ENCODE results near the gene PSG6. TPM values are rescaled to one million over a fixed set of nuclear protein-coding genes. Genes with fewer than 3 reads are reported as not detected.
"Not testable (repeated sequence)": the region's sequence is repeated elsewhere in the genome, so short reads cannot be mapped to it uniquely, and the experiment has no call there.

The PSG6 gene
- total and polyA plus RNA-seq, 7 experiments from 2014 or later = not detected

- POLR2A ChIA-PET = no interaction called here
- Mint-ChIP-seq H3K9me3 (peaks cover 0 to 4% (median 0%) of the 10 kb centered on the region in 11 donors), H3K27me3 (peaks cover 0 to 41% (median 19%) of the 10 kb centered on the region in 5 donors), H3K4me1 (no peaks in the 10 kb centered on the region), H3K4me3 (no peak within 1 kb of the TSS), H3K36me3 (no peaks in the 10 kb centered on the region), H3K27ac (no peak within 1 kb of the TSS)
- no peak within 1 kb of the TSS for H3K4me3 ChIP-seq (ENCODE audit: low read length)
- no peak within 1 kb of the TSS for H3K27ac ChIP-seq (ENCODE audit: low read depth, low read length)
- H3K27me3 ChIP-seq (ENCODE audit: control insufficient read depth in 2 of 2, insufficient read depth in 2 of 2, low read length in 2 of 2) = no peaks in the 10 kb centered on the region
- ATAC-seq (no peak), DNase-seq (no peak)
- intact Hi-C loops (cut with micrococcal nuclease) = no loop called here
- H3K36me3 ChIP-seq (ENCODE audit: control insufficient read depth in 2 of 3, insufficient read depth in 3 of 3, low read length in 3 of 3) = no peaks in the 10 kb centered on the region
- CTCF ChIA-PET = no interaction called here
- no peaks in the 10 kb centered on the region for H3K4me1 ChIP-seq (ENCODE audit: control insufficient read depth in 2 of 2, insufficient read depth in 2 of 2, low read length in 2 of 2)
- no peaks in the 10 kb centered on the region for H3K9me3 ChIP-seq (ENCODE audit: control insufficient read depth in 2 of 3, low read length in 3 of 3)
These were observed 38.1 kb downstream of the PSG6 start, which contains the start of gene PSG1 for GRCh38 chr19:42879613-42880012. Gene PSG1 (minus strand): TSS chr19:42879713. CDS start chr19:42879581, 132 bp downstream.

- H3K27ac Mint-ChIP-seq; intact Hi-C loops (cut with micrococcal nuclease); H3K36me3 Mint-ChIP-seq; H3K4me3 Mint-ChIP-seq; H3K27ac ChIP-seq (ENCODE audit: low read depth, low read length); CTCF ChIA-PET; POLR2A ChIA-PET; H3K4me1 ChIP-seq (ENCODE audit: control insufficient read depth in 2 of 2, insufficient read depth in 2 of 2, low read length in 2 of 2); H3K9me3 Mint-ChIP-seq; H3K4me3 ChIP-seq (ENCODE audit: low read length); H3K27me3 ChIP-seq (ENCODE audit: control insufficient read depth in 2 of 2, insufficient read depth in 2 of 2, low read length in 2 of 2); H3K36me3 ChIP-seq (ENCODE audit: control insufficient read depth in 2 of 3, insufficient read depth in 3 of 3, low read length in 3 of 3); DNase-seq; ATAC-seq; H3K9me3 ChIP-seq (ENCODE audit: control insufficient read depth in 2 of 3, low read length in 3 of 3); H3K4me1 Mint-ChIP-seq: not testable (repeated sequence)
- H3K27me3 Mint-ChIP-seq = peaks cover 0 to 29% (median 7%) of the 10 kb centered on the region in 5 donors
These were observed 41.1 kb downstream of the PSG6 start for GRCh38 chr19:42876596-42876995.

- peaks cover 0 to 32% (median 11%) of the 10 kb centered on the region in 5 donors for H3K27me3 Mint-ChIP-seq
- H3K9me3 ChIP-seq (ENCODE audit: control insufficient read depth in 2 of 3, low read length in 3 of 3); CTCF ChIA-PET: not testable (repeated sequence)
These were observed 41.8 kb downstream of the PSG6 start for GRCh38 chr19:42875881-42876280.

GRCh38 chr19:42874901-42875813 lies 42.5 kb downstream of the PSG6 start:
- CTCF ChIA-PET, ATAC-seq: not testable (repeated sequence)

More at GRCh38 chr19:42875881-42876280, 41.8 kb downstream of the PSG6 start:
- POLR2A ChIA-PET; H3K36me3 ChIP-seq (ENCODE audit: control insufficient read depth in 2 of 3, insufficient read depth in 3 of 3, low read length in 3 of 3); ATAC-seq; H3K4me3 Mint-ChIP-seq; H3K36me3 Mint-ChIP-seq; H3K27ac Mint-ChIP-seq; H3K27ac ChIP-seq (ENCODE audit: low read depth, low read length); intact Hi-C loops (cut with micrococcal nuclease); DNase-seq; H3K27me3 ChIP-seq (ENCODE audit: control insufficient read depth in 2 of 2, insufficient read depth in 2 of 2, low read length in 2 of 2); H3K4me3 ChIP-seq (ENCODE audit: low read length); H3K9me3 Mint-ChIP-seq; H3K4me1 Mint-ChIP-seq; H3K4me1 ChIP-seq (ENCODE audit: control insufficient read depth in 2 of 2, insufficient read depth in 2 of 2, low read length in 2 of 2): not testable (repeated sequence)

GRCh38 chr19:42874136-42874535 lies 43.6 kb downstream of the PSG6 start:
- H3K4me3 Mint-ChIP-seq; H3K9me3 ChIP-seq (ENCODE audit: control insufficient read depth in 2 of 3, low read length in 3 of 3); H3K36me3 ChIP-seq (ENCODE audit: control insufficient read depth in 2 of 3, insufficient read depth in 3 of 3, low read length in 3 of 3); CTCF ChIA-PET; ATAC-seq; H3K27ac ChIP-seq (ENCODE audit: low read depth, low read length); DNase-seq; H3K27ac Mint-ChIP-seq; H3K27me3 ChIP-seq (ENCODE audit: control insufficient read depth in 2 of 2, insufficient read depth in 2 of 2, low read length in 2 of 2); POLR2A ChIA-PET; H3K4me1 Mint-ChIP-seq; intact Hi-C loops (cut with micrococcal nuclease); H3K4me3 ChIP-seq (ENCODE audit: low read length); H3K36me3 Mint-ChIP-seq; H3K9me3 Mint-ChIP-seq; H3K4me1 ChIP-seq (ENCODE audit: control insufficient read depth in 2 of 2, insufficient read depth in 2 of 2, low read length in 2 of 2): not testable (repeated sequence)
- peaks cover 0 to 23% (median 12%) of the 10 kb centered on the region in 5 donors for H3K27me3 Mint-ChIP-seq

More at GRCh38 chr19:42874901-42875813, 42.5 kb downstream of the PSG6 start:
- H3K36me3 ChIP-seq (ENCODE audit: control insufficient read depth in 2 of 3, insufficient read depth in 3 of 3, low read length in 3 of 3); H3K9me3 Mint-ChIP-seq; H3K4me3 ChIP-seq (ENCODE audit: low read length); H3K4me3 Mint-ChIP-seq; H3K27ac ChIP-seq (ENCODE audit: low read depth, low read length); H3K4me1 ChIP-seq (ENCODE audit: control insufficient read depth in 2 of 2, insufficient read depth in 2 of 2, low read length in 2 of 2); H3K27me3 ChIP-seq (ENCODE audit: control insufficient read depth in 2 of 2, insufficient read depth in 2 of 2, low read length in 2 of 2); H3K4me1 Mint-ChIP-seq; intact Hi-C loops (cut with micrococcal nuclease); H3K27ac Mint-ChIP-seq; H3K36me3 Mint-ChIP-seq; DNase-seq; H3K9me3 ChIP-seq (ENCODE audit: control insufficient read depth in 2 of 3, low read length in 3 of 3); POLR2A ChIA-PET: not testable (repeated sequence)
- peaks cover 0 to 26% (median 12%) of the 10 kb centered on the region in 5 donors for H3K27me3 Mint-ChIP-seq

GRCh38 chr19:42872608-42873007 lies 45.1 kb downstream of the PSG6 start:
- intact Hi-C loops (cut with micrococcal nuclease) = no loop called here
- Mint-ChIP-seq H3K9me3 (no peaks in the 10 kb centered on the region), H3K27me3 (peaks cover 0 to 28% (median 18%) of the 10 kb centered on the region in 5 donors), H3K4me1 (no peaks in the 10 kb centered on the region), H3K36me3 (no peaks in the 10 kb centered on the region), H3K27ac (no peak overlapping the region), H3K4me3 (no peak overlapping the region)
- POLR2A ChIA-PET = no interaction called here
- DNase-seq = no peak
- no peak overlapping the region for H3K27ac ChIP-seq (ENCODE audit: low read depth, low read length)
- no peaks in the 10 kb centered on the region for H3K9me3 ChIP-seq (ENCODE audit: control insufficient read depth in 2 of 3, low read length in 3 of 3)
- CTCF ChIA-PET = interaction anchor here (1.0 kb wide), 1 partner anchor 13 kb away, joined by 3 read pairs; no protein-coding TSS in a partner anchor
- H3K4me3 ChIP-seq (ENCODE audit: low read length) = no peak overlapping the region
- no peaks in the 10 kb centered on the region for H3K36me3 ChIP-seq (ENCODE audit: control insufficient read depth in 2 of 3, insufficient read depth in 3 of 3, low read length in 3 of 3)
- no peaks in the 10 kb centered on the region for H3K27me3 ChIP-seq (ENCODE audit: control insufficient read depth in 2 of 2, insufficient read depth in 2 of 2, low read length in 2 of 2)
- no peak for ATAC-seq
- H3K4me1 ChIP-seq (ENCODE audit: control insufficient read depth in 2 of 2, insufficient read depth in 2 of 2, low read length in 2 of 2) = no peaks in the 10 kb centered on the region

GRCh38 chr19:42857544-42857867 lies 60.2 kb downstream of the PSG6 start:
- POLR2A ChIA-PET = no interaction called here
- no peak overlapping the region for H3K27ac Mint-ChIP-seq
- no peaks in the 10 kb centered on the region for H3K36me3 ChIP-seq (ENCODE audit: control insufficient read depth in 2 of 3, insufficient read depth in 3 of 3, low read length in 3 of 3)

More at GRCh38 chr19:42857544-42857867, 60.2 kb downstream of the PSG6 start:
- H3K27me3 ChIP-seq (ENCODE audit: control insufficient read depth in 2 of 2, insufficient read depth in 2 of 2, low read length in 2 of 2) = no peaks in the 10 kb centered on the region
- no peak overlapping the region for H3K4me3 Mint-ChIP-seq
- no peak overlapping the region for H3K27ac ChIP-seq (ENCODE audit: low read depth, low read length)
- H3K4me1 ChIP-seq (ENCODE audit: control insufficient read depth in 2 of 2, insufficient read depth in 2 of 2, low read length in 2 of 2) = no peaks in the 10 kb centered on the region
- H3K36me3 Mint-ChIP-seq = peaks cover 0 to 5% (median 0%) of the 10 kb centered on the region in 5 donors
- ATAC-seq (no peak), DNase-seq (no peak)
- intact Hi-C loops (cut with micrococcal nuclease) = no loop called here
- H3K9me3 Mint-ChIP-seq = peaks cover 0 to 14% (median 0%) of the 10 kb centered on the region in 11 donors
- H3K27me3 Mint-ChIP-seq = peaks cover 0 to 29% (median 5%) of the 10 kb centered on the region in 5 donors
- CTCF ChIA-PET = no interaction called here
- no peaks in the 10 kb centered on the region for H3K9me3 ChIP-seq (ENCODE audit: control insufficient read depth in 2 of 3, low read length in 3 of 3)
- no peak overlapping the region for H3K4me3 ChIP-seq (ENCODE audit: low read length)
- no peaks in the 10 kb centered on the region for H3K4me1 Mint-ChIP-seq
